GM18907 (cell line): ENCODE measurements around the gene ANKRD36C.
"Not testable (repeated sequence)": the region's sequence is repeated elsewhere in the genome, so short reads cannot be mapped to it uniquely, and the experiment has no call there.

Source experiments
- ATAC-seq: cut with Tn5 transposase; IDR thresholded peaks from one replicate; pipeline ENCODE4 v1.9.1; 2021; ENCODE audit warnings: mild to moderate bottlenecking, moderate library complexity; ENCODE audit not compliant: unreplicated experiment

The ANKRD36C gene

GRCh38 chr2:95991351-95992094 is at the start of gene ANKRD36C:
Gene ANKRD36C, minus strand, starts transcription at chr2:95991824. Its CDS starts 116 bp downstream, at chr2:95991708.
- ATAC-seq, result peak; percentile 96

DNA sequence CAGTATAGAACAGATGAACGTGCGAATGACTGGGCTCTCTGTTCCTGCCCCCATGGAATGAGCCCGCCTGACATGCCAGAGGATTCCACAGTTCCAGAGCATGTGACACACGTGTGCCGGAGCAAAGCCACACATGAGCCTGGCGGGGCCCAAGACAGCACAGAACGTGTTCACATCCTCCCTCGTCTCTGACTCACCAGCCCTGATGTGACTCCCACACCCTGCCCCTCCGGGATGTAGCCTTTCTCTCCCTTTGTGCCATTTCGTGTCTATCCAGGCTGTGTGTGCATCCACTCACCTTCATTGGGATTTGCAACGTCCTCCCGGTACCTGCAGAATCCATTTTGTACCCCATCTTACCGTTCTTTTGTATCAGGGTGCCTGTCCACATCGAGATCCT is 43.9 kb upstream of the ANKRD36C start:
- ATAC-seq, result not testable (repeated sequence)

DNA sequence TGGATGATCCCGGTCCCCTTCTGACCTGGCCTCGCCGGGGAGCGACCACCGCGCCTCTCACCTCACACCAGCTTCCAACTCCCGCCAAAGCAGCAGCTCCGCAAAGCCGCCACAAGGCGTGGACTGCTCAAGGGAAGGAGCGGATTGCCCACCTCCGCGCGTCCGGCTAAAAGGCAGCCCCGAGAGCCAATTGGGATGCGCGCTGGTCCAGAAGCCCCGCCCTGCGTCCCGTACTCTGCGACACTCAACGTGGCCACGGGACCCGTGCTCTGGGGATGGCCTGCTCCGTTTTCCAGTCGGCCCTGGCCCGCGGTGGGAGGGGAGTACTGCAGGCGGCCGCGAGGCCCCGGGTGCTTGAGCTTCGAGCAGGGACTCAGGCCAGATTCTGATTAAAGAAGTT is 43.2 kb upstream of the ANKRD36C start, which contains the start of gene GPAT2:
Gene GPAT2 (minus strand): TSS at position 125 of the 400 bp plus-strand sequence. CDS start 2,557 bp downstream, outside the sequence.
- not testable (repeated sequence) for ATAC-seq

- not testable (repeated sequence) for ATAC-seq
These were observed 42.4 kb upstream of the ANKRD36C start for GRCh38 chr2:96033997-96034396.

GRCh38 chr2:96027725-96028325 is 36.2 kb upstream of the ANKRD36C start:
- not testable (repeated sequence) for ATAC-seq

- not testable (repeated sequence) for ATAC-seq
These were observed 34.1 kb upstream of the ANKRD36C start for GRCh38 chr2:96025755-96026154.

GRCh38 chr2:96025194-96025492 is 33.5 kb upstream of the ANKRD36C start:
- no peak for ATAC-seq

DNA sequence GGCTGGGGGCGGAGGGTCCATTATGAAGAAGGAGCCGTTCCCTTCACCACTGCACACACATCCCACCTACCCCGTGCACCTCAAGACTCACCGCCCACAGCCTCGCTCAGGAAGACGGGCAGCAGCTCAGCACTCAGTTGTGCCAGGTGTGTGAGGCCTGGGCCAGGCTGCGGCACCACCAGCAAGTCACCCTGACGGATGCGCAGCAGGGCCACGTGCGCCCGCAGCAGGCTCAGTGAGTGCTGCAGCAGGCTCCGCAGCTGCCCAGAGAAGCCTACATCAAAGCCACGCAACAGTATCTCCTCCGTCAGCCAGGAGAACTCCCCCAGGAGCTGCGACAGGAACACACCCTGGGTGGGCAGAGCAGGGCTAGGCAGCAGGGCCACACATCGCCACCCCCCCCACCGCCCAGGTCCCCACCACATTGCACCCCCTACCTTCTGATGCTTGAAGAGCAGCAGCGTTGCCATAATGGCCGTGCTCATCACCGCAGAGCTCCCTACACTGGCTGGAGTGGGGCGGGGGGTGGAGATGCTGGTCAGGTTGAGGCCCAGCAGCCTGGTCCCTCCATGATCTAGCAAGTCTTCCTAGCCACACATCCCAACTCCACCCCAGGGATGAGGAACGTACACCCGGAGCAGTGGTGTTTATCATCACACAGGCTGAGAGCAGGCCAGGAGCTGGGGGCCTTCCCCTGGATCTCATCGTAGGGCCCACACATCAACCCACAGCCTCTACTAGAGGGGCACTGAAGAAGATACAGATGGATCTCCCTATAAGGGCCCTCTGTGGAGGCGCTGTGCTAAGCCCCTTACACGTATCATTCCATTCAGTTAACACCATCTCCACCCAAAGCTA is 32.9 kb upstream of the ANKRD36C start:
- ATAC-seq, result no peak

DNA sequence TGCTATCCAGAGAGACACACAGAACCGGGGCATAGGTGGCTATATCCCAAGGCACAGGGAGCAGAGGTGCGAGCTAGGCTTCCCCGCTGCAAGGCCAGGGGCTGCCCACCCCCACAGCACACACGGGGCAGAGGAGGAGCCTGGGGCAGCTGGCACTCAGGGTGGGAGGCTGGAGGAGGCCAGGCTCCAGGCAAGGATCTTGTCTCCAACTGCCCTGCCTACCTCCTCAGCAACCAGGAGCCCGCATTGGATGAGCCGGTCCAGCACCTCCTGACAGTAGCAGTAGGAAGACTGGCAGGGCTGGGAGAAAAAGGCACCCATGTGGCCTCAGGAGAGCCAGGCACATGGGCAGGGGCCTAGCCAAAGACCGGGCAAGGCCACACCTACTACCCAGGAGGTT is 32.1 kb upstream of the ANKRD36C start:
- ATAC-seq, result not testable (repeated sequence)

GRCh38 chr2:96022701-96023447 is 31.2 kb upstream of the ANKRD36C start:
- peak; percentile 76 for ATAC-seq

DNA sequence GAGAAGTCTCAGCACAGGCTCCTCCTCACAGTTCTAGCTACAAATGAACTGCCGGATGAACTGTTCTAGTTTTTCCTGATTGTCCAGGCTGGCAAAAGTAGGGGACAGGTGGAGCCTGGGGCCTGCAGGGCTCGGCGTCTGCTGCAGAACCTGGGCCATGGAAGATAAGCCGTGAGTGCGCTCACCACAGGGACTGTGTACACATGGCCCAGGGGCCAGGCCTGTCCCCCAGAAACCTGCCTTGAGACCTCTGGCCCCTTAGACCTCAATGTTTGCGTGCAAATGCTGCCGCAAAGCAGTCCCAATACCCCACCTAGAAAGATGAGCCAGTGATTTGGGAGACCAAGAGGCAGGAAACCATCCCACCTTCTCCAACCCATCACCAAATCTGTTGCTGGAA is 30.5 kb upstream of the ANKRD36C start:
- not testable (repeated sequence) for ATAC-seq

- ATAC-seq, result not testable (repeated sequence)
These were observed 29.5 kb upstream of the ANKRD36C start for GRCh38 chr2:96021142-96021541.

DNA sequence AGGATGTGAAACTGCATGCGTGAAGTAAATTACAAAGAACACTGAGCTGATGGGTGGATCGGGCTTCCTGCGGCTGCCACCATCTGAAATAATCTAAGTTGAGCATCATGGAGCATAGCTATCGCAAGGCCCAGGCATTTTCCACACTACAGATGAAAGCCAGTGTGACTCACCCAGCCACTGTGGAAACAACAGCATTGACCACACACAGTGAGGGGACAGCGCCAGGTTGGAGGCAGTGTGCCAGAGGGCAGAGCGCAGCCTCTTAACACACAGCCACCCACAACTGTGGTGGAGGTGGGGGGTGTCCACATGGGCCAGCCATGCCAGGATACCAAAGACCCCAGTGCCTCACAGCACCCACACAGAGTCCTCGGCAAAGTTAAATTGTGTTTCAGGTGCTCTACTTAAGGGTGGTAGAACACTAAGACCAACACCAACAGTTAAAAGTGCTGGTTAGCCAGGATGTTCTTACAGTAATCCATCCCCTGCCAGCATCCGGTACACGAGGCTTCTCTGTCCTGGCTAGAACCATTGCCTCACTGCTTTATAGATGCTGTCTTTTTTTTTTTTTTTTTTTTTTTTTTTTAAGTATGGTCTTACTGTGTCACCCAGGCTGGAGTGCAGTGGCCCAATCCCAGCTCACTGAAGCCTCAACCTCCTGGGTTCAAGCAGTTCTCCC is 28.4 kb upstream of the ANKRD36C start:
- not testable (repeated sequence) for ATAC-seq

DNA sequence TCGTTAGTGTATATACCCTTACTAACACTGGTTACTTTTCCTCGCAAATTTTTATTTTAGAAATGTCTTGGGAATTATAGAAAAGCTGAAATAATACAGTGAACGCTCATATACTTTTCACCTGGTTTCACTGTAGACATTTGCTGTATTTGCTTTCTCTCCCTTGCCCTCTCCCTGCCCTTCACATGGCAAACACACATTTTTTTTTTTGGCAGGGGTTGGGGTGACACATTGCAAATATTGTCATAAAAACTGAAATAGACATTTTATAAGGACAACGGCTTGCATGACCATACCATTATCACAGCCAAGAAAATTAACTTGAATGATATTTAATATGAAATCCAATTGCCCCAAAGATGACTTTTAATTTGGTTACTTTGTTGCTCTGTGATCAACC is 24.7 kb upstream of the ANKRD36C start:
- ATAC-seq, result not testable (repeated sequence)

DNA sequence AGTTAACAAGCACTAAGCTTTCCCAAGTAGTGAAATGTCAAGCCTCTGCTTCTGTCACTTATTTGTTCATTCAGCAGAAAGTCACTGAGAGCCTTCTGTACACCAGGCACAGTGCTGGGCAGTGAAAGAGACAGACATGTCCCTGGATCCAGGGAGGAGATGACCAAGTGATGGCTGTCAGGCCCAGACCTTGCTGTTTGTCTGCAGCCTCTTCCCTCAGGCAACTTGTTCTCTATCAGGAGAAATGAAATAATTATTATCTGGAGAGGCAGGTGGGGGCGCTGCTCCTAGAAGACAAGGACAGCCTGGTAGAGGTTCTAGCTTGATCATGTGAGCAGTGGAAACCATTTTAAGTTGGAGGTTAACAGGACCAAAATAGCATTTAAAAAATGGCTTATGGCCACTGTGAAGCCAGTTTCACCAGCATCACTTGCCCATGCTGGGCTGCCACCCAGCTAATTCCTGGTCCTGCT is 21.2 kb upstream of the ANKRD36C start:
- ATAC-seq, result not testable (repeated sequence)

DNA sequence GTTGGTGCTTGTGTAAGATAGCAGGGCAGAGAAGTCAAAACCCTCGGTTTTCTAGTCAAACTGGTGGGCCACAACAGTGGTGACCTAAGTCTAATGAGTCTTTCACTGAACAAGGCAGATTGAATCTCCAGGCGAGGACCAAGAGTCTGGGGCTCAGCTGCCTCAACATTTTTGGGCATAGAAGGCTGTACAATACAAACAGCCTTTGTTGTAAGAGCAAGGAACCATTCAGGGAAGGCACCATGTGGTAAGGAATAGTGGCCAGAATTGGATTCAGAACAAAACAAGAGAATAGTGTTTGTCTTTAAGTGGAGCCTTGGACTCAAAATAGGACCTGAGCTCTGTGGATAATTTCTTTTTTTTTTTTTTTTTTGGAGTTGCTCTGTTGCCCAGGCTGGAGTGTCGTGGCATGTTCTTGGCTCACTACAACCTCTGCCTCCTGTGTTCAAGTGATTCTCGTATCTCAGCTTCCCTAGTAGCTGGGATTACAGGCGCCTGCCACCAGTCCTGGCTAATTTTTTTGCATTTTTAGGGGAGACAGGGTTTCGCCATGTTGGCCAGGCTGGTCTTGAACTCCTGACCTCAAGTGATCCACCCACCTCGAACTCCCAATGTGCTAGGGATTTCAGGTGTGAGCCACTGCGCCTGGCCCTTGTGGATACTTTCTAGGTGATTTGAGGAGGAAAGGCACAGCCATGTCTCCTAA is 20.6 kb upstream of the ANKRD36C start:
- not testable (repeated sequence) for ATAC-seq

- ATAC-seq, result peak; percentile 15
These were observed 19.5 kb upstream of the ANKRD36C start for GRCh38 chr2:96011129-96011455.

DNA sequence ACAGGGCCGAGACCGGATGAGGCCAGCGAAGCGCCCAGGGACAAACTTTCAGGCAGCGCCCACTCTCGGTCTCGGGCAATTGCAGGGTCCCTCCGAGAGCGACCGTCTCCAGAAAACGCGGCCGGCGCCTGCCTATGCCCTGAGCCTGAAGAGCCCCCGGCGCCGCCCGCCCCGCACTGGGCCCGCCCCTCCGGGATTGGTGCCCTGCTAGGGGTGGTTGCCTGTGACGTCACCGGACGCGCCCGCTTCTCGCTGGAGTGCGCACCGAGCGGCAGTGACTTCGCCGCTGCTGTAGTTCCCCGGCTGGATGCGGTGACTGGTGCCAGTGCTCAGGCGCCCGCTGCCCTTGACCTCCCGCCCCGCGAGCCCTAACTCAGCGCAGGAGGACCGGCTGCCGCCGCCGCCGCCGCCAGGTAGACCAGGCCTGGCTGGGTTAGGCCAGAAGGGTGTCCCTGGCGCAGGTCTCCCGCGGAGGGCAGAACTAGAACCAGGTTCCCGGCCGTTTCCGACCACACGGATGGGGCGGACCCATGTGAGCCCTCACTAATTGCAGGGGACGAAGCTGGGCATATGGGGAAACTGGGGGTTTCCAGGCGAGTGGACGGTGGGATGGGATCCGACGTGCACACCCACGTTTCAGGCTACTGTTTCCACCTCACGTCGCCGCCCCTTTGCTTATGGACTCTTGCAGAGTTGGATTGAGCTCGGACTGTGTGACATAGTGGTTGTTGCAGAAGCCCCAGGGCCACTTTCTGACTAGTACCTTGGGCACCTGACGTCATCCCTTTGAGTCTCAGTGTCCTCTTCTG is 18.9 kb upstream of the ANKRD36C start:
- ATAC-seq, result peak; percentile 97

DNA sequence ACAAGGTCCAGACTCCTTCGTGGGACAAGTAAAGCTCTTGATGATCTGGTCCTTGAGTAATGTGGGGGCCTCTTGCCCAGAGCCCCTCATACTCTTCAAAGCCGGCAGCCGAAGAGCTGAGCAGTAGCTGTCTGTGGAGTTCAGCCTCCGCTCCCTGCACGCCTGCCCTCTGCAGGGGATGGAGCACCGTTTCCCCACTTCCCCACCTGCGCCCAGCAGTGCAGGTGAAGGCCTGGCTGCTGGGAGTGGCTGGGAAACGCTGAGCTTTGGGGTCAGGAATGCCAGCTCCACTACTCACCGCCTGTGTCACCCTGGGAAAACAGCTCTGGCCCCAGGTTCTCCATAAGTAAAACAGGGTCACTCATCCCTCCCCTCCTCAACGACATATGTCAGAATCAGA is 18.2 kb upstream of the ANKRD36C start:
- peak; percentile 7 for ATAC-seq
